8988T (cell line): ENCODE results near the gene MUC4.
A peak's percentile ranks its signal among the peaks of the same experiment; 100 is the strongest.
"Not testable (repeated sequence)": the region's sequence is repeated elsewhere in the genome, so short reads cannot be mapped to it uniquely, and the experiment has no call there.

ENCODE experiments used
- DNase-seq: peaks from one replicate; pipeline ENCODE4 v3.0.0; 2011

The MUC4 gene

DNA sequence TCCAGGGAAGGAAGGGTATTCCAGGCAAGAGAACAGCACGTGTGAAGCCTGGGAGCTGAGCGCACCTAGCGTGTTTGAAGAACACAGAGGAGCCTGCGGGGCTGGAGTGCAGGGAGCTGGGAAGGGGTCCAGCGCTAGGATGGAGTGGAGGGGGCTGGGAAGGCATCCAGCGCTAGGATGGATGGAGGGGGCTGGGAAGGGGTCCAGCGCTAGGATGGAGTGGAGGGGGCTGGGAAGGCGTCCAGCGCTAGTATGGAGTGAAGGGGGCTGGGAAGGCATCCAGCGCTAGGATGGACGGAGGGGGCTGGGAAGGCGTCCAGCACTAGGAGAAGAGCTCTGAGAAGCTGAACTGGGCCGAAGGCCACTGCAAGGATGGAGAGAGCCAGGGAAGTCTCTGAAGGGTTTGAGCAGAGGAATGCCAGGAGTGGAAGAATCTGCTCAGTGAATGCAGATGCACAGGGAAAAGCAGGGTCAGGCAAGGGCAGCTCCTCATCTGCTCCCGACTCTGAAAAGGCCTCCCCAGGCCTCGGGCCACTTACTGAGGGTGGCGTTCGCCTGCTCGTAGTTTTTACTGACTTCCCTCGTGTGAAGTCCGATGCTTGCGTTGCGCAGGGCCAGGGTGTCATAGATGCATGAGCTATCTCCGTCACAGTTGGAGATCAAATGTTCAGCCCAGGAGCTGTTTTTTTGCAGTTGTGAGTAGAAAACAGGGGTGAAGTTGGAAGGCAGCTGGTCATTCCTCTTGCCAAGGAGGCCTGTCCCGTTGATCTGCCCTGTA lies 51.2 kb downstream of the MUC4 start:
- peak; percentile 58 for DNase-seq

DNA sequence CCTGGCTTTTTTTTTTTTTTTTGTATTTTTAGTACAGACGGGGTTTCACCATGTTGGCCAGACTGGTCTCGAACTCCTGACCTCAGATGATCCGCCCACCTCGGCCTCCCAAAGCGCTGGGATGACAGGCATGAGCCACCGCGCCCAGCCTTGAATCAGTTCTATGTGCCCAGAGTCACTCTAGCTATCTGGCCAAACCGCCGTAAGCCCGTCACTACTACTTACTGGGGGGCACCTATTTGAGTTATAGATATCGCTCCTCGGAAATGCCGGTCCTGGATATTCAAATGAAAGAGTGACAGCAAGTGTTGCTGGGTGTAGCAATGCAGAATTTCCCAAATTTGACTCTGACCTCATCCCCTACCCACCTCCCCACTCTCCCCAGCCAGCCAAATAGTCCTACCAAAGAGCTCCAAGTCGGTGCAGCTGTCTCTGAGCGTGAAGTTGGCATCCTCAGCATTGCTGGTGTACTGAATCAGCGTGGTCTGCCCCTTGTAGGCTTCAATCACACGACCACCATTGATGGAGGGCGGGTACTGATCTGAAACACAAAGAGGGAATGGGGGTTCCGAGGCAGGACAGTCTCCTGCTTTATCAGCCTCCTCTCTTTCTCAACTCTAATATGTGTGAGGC lies 52.9 kb downstream of the MUC4 start:
- no peak for DNase-seq

DNA sequence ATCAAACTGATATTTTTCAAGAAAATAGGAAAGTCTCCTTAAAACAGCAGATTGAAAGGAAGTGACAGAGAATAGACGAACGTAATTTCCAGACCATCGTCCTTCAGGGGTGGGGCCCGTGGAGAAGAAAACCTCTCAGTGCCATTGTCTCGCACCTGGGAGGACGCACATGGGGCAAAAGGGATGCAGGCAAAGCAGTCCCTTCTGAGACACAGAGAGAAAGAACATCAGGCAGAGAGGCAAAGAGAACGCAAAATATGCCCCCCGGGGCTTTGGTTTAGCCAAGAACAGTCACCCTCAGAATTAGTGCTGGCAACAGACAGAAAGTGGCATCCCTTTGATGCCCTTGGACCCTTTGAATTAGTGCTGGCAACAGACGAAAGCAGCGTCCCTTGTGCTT lies 53.9 kb downstream of the MUC4 start:
- no peak for DNase-seq

GRCh38 chr3:195757438-195757770 lies 54.3 kb downstream of the MUC4 start:
- no peak for DNase-seq

GRCh38 chr3:195755791-195756676 lies 55.7 kb downstream of the MUC4 start:
- no peak for DNase-seq

DNA sequence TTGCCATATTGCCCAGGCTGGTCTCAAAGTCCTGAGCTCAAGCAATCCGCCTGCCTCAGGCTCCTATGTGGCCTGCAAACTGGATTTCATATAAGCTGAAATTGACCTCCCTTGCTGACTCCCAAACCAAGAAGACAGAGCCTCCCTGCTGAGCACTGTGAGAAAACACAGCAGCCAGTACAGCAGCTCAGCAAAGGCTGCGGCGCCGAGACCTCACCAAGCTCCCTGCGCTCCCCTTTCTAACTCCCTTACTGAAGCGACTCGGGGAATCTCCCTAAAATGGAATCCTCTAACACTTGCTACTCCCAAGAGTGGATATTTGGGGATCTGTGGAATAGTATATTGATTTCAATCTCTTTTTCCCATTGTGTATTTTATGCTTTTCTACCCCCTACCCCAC lies 56.3 kb downstream of the MUC4 start:
- DNase-seq: no peak

GRCh38 chr3:195754906-195755305 lies 56.8 kb downstream of the MUC4 start:
- DNase-seq: no peak

GRCh38 chr3:195754141-195754540 lies 57.6 kb downstream of the MUC4 start:
- DNase-seq: no peak

DNA sequence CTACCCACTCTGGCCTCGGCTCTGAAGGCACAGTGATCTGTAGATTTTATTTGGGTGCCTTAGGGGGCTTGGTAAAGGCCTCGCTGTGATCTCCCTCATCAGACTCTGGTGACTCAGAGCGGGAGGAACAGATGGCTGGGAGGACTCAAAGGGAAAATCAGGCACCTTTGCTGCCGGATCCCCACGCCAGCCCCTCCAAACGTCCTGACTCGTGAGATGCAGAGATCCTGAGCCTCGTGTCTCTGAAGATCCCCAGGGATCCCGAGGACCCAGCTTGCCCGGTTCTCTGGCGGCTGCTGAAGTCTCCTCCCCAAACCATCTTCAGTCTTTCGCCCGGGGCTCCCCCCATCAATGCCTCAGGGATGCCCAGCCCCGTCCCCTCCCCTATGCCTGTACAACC lies 58.1 kb downstream of the MUC4 start:
- DNase-seq: no peak

DNA sequence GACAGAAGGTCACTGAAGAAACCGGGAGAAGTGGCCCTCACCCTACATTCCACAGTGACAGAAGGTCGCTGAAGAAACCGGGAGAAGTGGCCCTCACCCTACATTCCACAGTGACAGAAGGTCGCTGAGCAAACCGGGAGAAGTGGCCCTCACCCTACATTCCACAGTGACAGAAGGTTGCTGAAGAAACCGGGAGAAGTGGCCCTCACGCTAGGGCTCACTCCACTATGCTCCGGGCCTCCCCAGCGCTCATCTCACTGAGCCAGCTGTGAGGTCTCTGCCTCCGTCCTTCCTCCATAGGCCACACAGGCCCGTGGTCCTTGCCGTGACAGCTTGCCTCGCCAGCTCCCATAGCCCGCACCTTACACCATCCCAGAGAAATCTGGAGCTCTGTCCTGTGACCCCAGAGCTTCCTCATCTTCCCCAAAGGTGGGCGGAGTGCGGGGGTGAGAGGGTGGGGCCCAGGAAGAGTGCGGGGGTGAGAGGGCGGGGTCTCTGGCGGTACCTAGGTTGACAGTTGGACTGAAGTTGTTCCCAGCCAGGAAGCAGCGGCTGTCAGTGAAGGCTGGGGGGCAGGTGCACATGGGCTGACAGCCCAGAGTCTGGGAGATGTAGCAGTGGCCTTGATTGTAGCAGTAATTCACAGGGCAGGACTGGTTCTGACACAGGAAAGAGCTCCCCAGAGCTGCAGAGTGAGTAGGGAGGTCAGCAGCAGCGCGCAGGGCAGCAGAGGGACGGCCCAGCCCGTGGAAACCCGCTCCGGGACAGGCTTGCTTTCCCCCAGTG lies 59.0 kb downstream of the MUC4 start:
- DNase-seq: no peak

GRCh38 chr3:195752066-195752465 lies 59.7 kb downstream of the MUC4 start:
- no peak for DNase-seq

GRCh38 chr3:195751560-195751959 lies 60.2 kb downstream of the MUC4 start:
- DNase-seq: no peak

GRCh38 chr3:195750797-195751520 lies 60.8 kb downstream of the MUC4 start:
- no peak for DNase-seq

DNA sequence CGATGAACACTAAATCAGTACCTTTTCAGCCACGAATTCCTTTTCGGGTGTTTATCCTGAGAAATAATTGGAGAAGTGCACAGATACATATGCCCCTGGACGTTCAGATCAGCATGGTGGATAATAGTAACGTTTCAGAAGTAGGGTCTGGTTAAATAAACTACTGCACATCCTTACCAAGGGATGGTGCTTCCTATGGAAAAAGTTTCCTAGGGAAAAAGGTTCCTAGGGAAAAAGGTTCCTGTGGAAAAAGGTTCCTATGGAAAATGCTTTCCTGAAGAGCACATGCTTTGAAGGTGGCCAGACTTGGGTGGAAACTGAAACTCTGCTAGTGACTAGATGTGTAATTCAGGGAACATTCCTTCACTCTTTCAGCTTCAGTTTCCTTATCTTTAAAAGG lies 62.6 kb downstream of the MUC4 start:
- not testable (repeated sequence) for DNase-seq

DNA sequence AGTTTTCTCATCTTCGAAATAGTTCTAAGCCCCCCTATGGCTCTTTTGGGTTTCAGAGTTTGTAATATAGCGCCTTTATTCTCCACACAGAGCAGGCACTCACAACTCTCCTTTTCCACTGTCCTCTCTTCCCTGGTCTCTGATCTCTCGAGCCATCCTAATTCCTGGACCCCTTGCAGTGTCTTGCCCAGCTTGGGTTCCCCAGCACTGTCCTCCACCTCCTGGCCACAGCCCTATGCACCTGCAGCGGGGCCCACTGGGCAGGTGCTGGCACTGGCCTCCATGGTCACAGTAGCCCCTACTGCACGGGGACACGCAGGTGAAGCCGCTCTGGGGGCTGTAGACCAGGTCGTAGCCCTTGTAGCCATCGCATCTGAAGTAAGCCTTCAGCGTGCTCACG lies 63.1 kb downstream of the MUC4 start:
- no peak for DNase-seq

- DNase-seq: no peak
Observed at GRCh38 chr3:195746751-195747150, 65.0 kb downstream of the MUC4 start.

- no peak for DNase-seq
Observed at GRCh38 chr3:195746346-195746745, 65.4 kb downstream of the MUC4 start.

GRCh38 chr3:195744437-195744836 lies 67.3 kb downstream of the MUC4 start:
- no peak for DNase-seq

- no peak for DNase-seq
Observed at GRCh38 chr3:195739561-195740111, 72.1 kb downstream of the MUC4 start.

- DNase-seq: no peak
Observed at GRCh38 chr3:195738274-195739044, 73.3 kb downstream of the MUC4 start.

DNA sequence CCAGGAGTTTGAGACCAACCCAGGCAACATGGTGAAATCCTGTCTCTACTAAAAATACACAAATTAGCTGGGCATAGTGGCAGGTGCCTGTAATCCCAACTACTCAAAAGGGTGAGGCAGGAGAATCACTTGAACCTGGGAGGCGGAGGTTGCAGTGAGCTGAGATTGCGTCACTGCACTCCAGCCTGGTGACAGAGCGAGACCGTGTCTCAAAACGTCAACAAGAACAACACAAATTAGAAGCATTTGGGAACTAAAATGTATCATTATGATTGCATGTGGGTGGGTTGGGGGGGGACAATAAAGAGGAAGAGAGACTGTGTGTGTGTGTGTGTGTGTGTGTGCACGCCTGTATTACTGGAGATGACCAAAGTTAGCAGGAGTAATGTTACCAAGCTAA lies 73.9 kb downstream of the MUC4 start:
- not testable (repeated sequence) for DNase-seq
